Liver (tissue), 9 donors: ENCODE results near the gene PVRIG. TPM values are rescaled to one million over a fixed set of nuclear protein-coding genes. Genes with fewer than 3 reads are reported as not detected.
"Not testable (repeated sequence)": the region's sequence is repeated elsewhere in the genome, so short reads cannot be mapped to it uniquely, and the experiment has no call there.

Experiments
- DNase-seq: peaks from one replicate; pipeline ENCODE4 v3.0.0-alpha.2; 2017; ENCODE audit warnings: low spot score
- H3K27ac ChIP-seq, 2 donors: one replicate each; pipeline ENCODE4 v1.7.0; 2013; ENCODE audit warnings: inconsistent platforms in 2 of 2, low read length in 2 of 2, control low read depth in 1 of 2, low read depth in 1 of 2, mild to moderate bottlenecking in 1 of 2
- H3K27me3 ChIP-seq, 4 donors: one replicate each; pipeline versions ENCODE4 v1.6.1 to v1.7.0; 2013; ENCODE audit warnings: low read length in 3 of 4, inconsistent platforms in 1 of 4, mild to moderate bottlenecking in 1 of 4, moderate library complexity in 1 of 4; ENCODE audit not compliant: control insufficient read depth in 4 of 4, insufficient read depth in 4 of 4
- H3K36me3 ChIP-seq, 4 donors: one replicate each; pipeline versions ENCODE4 v1.6.1 to v1.7.0; 2013; ENCODE audit warnings: low read length in 3 of 4, mild to moderate bottlenecking in 3 of 4, low read depth in 1 of 4, moderate library complexity in 1 of 4; ENCODE audit not compliant: control insufficient read depth in 4 of 4, insufficient read depth in 3 of 4
- H3K4me1 ChIP-seq, 4 donors: one replicate each; pipeline versions ENCODE4 v1.6.1 to v1.7.0; 2013; ENCODE audit warnings: low read length in 3 of 4, mild to moderate bottlenecking in 3 of 4, moderate library complexity in 1 of 4; ENCODE audit not compliant: control insufficient read depth in 4 of 4, insufficient read depth in 4 of 4
- H3K4me3 ChIP-seq, 3 donors: one replicate each; pipeline versions ENCODE4 v1.6.1 to v1.7.0; 2013; ENCODE audit warnings: low read length in 3 of 3, control low read depth in 1 of 3, low read depth in 1 of 3, mild to moderate bottlenecking in 1 of 3
- H3K9ac ChIP-seq, 2 donors: one replicate each; pipeline ENCODE4 v1.7.0; 2013; ENCODE audit warnings: low read length in 2 of 2, mild to moderate bottlenecking in 2 of 2, moderate library complexity in 2 of 2, control low read depth in 1 of 2, low read depth in 1 of 2
- H3K9me3 ChIP-seq, 4 donors: one replicate each; pipeline versions ENCODE4 v1.6.1 to v1.7.0; 2013; ENCODE audit warnings: low read length in 3 of 4; ENCODE audit not compliant: control insufficient read depth in 4 of 4
- EGR1 ChIP-seq, 2 donors: IDR thresholded peaks; 2 replicates each; pipeline ENCODE4 v1.6.1; 2016 to 2018; ENCODE audit warnings: antibody characterized with exemption in 2 of 2, low read depth in 2 of 2
- FOXA2 ChIP-seq: IDR thresholded peaks from 2 replicates; pipeline ENCODE4 v1.6.1; 2016; ENCODE audit warnings: antibody characterized with exemption
- HNF4G ChIP-seq: IDR thresholded peaks from 2 replicates; pipeline ENCODE4 v1.6.1; 2016; ENCODE audit warnings: antibody characterized with exemption
- NR2F2 ChIP-seq: IDR thresholded peaks from 2 replicates; pipeline ENCODE4 v1.6.1; 2016; ENCODE audit warnings: antibody characterized with exemption
- RAD21 ChIP-seq, 2 donors: IDR thresholded peaks; 2 replicates each; pipeline ENCODE4 v1.6.1; 2016; ENCODE audit warnings: antibody characterized with exemption in 2 of 2, mild to moderate bottlenecking in 2 of 2
- RXRA ChIP-seq, 2 donors: IDR thresholded peaks; 2 replicates each; pipeline ENCODE4 v1.6.1; 2017 to 2018; ENCODE audit warnings: antibody characterized with exemption in 2 of 2, mild to moderate bottlenecking in 1 of 2
- TAF1 ChIP-seq: conservative IDR thresholded peaks from 2 replicates; pipeline ENCODE4 v1.6.1; 2016; ENCODE audit warnings: antibody characterized with exemption, mild to moderate bottlenecking
- YY1 ChIP-seq: IDR thresholded peaks from 2 replicates; pipeline ENCODE4 v1.6.1; 2016; ENCODE audit warnings: antibody characterized with exemption, mild to moderate bottlenecking
- WGBS: extraction: QIAGEN DNeasy Blood & Tissue Kit; methylation state at CpG from one replicate; pipeline ENCODE4 v1.1.7; 2013; 5-methylcytosine and 5-hydroxymethylcytosine counted together
- polyA plus RNA-seq, 2 donors: library from polyadenylated mRNA; stranded (reverse) in 1 of 2; unstranded in 1 of 2; fragments of 200-250 nt in 1 of 2; fragments of >200 nt in 1 of 2; fragmentation: Nextera tagmentation in 1 of 2; extraction: Ambion mirVana in 1 of 2; gene quantifications; one replicate each; pipeline versions ENCODE4 v1.2.1 to v1.2.3, GENCODE V29; 2013 to 2015
- total RNA-seq, 2 donors: library from RNA; depleted of rRNA; stranded (reverse); fragments of >200 nt; gene quantifications; one replicate each; pipeline ENCODE4 v1.2.3, GENCODE V29; 2014
- TF ChIP-seq, protein P1 (sequence below): IDR thresholded peaks from 2 replicates; pipeline ENCODE4 v1.6.1; 2016; ENCODE audit warnings: antibody characterized with exemption
- TF ChIP-seq, protein P2 (sequence below): IDR thresholded peaks from 2 replicates; pipeline ENCODE4 v1.6.1; 2016; ENCODE audit warnings: antibody characterized with exemption
- donor health status: healthy.
- donor health status: healthy.
- donor health status: healthy.
- donor health status: healthy.
- donor health status: healthy.

Gene PVRIG
- total and polyA plus RNA-seq, 4 donors = 0.37 to 0.81 (median 0.58) TPM

DNA sequence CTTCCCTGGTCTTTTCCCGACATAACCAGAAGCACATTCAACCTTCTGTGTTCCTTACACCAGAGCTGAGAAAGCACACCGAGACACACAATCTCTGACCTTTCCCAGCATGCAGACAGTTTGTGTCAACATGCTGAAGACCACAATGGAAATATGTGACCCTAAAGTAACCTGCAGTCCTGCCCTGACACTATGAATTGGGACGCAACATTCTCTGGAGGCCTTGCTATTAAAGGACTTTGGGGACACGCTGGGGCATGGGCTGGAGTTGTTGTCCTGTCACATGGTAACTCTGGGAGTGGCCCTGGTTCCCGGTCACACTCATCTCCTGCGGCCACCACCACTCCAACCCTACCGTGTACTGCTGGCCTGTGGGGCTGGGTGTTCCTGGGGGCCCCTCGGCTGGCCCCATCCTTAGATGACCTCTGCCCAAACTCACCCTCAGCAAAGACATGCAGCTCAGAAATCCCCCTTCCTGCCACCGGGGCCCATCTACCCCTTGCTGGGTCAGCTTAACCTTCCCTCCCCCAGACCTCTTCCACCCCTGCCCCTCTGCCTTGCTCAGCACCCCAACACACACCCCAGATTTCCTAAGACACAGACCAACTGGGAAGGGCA is 25.3 kb downstream of the PVRIG start:
- not testable (repeated sequence) for H3K4me1 ChIP-seq, H3K36me3 ChIP-seq, DNase-seq, H3K4me3 ChIP-seq, H3K9ac ChIP-seq, H3K9me3 ChIP-seq, H3K27me3 ChIP-seq, H3K27ac ChIP-seq
- WGBS = 78% methylated on average over 9 of the region's 9 CpGs

DNA sequence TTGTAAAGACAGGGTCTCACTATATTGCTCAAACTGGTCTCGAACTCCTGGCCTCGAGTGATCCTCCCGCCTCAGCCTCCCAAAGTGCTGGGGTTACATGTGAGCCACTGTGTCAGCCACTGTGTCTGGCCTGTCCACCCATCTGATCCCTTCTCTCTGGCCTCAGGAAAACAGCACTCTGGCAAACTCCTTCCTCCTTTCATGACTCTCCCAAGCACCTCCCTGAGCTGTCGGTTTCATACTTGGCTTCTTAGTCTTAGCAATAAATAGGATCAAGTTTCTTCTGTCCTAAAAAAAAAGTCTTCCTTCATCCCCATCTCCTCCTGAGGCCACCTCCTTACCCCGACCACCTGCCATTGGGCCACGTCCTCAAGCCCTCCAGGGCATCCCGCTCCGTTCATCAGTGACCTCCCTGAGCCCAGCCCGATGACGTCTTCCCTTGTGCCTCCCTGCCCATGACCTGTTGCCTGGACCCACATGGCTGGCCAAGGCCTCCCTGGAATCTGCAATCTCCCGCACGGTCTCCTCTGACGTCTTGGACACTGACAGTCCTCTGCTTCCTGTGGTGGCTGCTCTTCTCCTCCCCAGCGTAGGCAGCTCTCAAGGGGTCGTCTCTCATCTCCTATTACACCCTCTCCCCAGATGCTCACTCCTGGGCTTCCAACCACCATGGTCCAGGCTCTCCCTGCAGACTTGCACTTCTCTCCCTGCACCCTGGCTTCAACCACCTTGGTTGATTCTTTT is 26.5 kb downstream of the PVRIG start:
- DNase-seq, H3K27ac ChIP-seq, H3K9me3 ChIP-seq, H3K4me1 ChIP-seq, H3K4me3 ChIP-seq, H3K9ac ChIP-seq, H3K27me3 ChIP-seq, H3K36me3 ChIP-seq: not testable (repeated sequence)
- 89% methylated on average over 15 of the region's 15 CpGs for WGBS

DNA sequence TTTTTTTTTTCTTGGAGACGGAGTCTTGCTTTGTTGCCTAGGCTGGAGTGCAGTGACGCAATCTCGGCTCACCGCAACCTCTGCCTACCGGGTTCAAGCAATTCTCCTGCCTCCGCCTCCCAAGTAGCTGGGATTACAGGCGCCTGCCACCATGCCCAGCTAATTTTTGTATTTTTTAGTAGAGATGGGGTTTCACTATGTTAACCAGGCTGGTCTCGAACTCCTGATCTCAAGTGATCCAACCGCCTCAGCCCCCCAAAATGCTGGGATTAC is 27.1 kb downstream of the PVRIG start:
- H3K9me3 ChIP-seq, H3K27me3 ChIP-seq, DNase-seq, H3K27ac ChIP-seq, H3K4me3 ChIP-seq, H3K9ac ChIP-seq, H3K36me3 ChIP-seq, H3K4me1 ChIP-seq: not testable (repeated sequence)
- 93% methylated on average over 9 of the region's 9 CpGs for WGBS

DNA sequence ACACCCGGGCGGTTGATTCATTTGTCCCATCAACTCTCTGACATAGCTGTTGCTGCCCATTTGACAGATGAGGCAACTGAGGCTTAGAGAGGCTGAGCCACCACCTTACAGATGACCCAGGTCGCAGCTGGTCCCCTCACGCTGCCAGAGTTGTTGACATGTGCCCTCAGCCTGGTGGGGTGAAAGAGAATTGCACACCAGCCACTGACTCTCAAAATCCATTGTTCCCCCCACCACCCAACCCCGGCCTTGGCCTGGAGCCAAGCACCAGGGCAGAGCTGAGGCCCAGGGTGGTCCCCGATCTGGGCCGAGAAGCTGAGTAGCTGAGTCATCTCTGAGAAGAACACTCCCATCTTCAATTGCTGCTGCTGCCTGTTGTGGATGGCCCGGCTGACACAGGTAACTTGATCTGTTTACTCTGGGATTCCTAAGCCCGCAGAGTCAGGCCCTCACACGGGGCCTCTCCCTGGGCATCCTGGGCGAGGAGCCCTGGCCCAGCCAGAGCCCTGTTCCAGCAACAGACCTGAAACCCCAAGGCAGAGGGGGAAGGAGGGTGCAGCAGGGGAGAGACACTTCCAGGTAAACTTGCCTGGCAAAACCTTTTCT is 27.5 kb downstream of the PVRIG start:
- peak; percentile 38 for DNase-seq
- H3K9ac ChIP-seq = no peak overlapping the region
- H3K4me1 ChIP-seq = no peaks in the 10 kb centered on the region
- TF ChIP-seq, protein P1, sequence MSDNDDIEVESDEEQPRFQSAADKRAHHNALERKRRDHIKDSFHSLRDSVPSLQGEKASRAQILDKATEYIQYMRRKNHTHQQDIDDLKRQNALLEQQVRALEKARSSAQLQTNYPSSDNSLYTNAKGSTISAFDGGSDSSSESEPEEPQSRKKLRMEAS = no peak
- TF ChIP-seq, protein P2, sequence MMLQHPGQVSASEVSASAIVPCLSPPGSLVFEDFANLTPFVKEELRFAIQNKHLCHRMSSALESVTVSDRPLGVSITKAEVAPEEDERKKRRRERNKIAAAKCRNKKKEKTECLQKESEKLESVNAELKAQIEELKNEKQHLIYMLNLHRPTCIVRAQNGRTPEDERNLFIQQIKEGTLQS = no peak
- TF ChIP-seq NR2F2 (no peak), RAD21 (IDR thresholded peaks at IDR 0.05) (no peak), TAF1 (no peak), YY1 (no peak), FOXA2 (no peak), HNF4G (no peak), RXRA (IDR thresholded peaks at IDR 0.05) (no peak), EGR1 (IDR thresholded peaks at IDR 0.05; ENCODE audit: low read depth in 2 of 2) (no peak)
- H3K36me3 ChIP-seq = no peaks in the 10 kb centered on the region
- 61% methylated on average over 11 of the region's 11 CpGs for WGBS
- H3K27ac ChIP-seq = no peak overlapping the region
- H3K4me3 ChIP-seq = no peak overlapping the region
- no peaks in the 10 kb centered on the region for H3K9me3 ChIP-seq
- H3K27me3 ChIP-seq = no peaks in the 10 kb centered on the region
